ENCODE measurements around the gene CDKN1C. TPM values are rescaled to one million over a fixed set of nuclear protein-coding genes. Genes with fewer than 3 reads are reported as not detected.

Gene CDKN1C
- polyA plus RNA-seq, 1 of the 3 experiments (the other 2 are of a cell fraction) = 1.6 TPM

DNA sequence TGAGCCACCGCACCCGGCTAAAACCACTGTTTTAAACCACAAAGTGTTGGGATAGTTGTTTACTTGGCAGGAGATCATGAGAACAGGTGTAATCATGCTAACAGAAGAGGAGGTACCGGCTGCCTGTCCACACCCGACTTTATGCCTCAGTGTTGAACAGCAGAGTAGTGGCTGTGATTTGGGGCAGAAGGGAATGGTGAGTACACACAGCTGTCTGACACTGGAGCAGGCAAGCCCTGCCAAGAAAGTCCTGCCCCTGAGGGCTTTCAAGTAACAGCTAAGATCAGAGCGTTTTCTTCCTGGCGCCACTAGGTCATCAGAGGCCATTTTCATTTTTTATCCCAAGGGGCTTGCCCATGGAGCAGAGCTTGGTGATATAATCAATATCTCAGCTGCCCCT lies 8.1 kb downstream of the CDKN1C start:
- Histone ChIP-seq H3K79me2 (ENCODE audit: insufficient read depth) (no peaks in the 10 kb centered on the region), H3K9me2 (no peaks in the 10 kb centered on the region), H3K9ac (no peak overlapping the region), H3K27ac (ENCODE audit: low read depth in 2 of 2, low read length in 1 of 2) (no peak overlapping the region), H3K4me3 (ENCODE audit: low read depth in 2 of 2, low read length in 1 of 2) (no peak overlapping the region), H3K36me3 (replicated peaks in 1 of 2; ENCODE audit: control insufficient read depth in 1 of 2, insufficient read depth in 2 of 2, low read length in 1 of 2) (no peaks in the 10 kb centered on the region), H4K20me1 (ENCODE audit: insufficient read depth) (no peaks in the 10 kb centered on the region), H3K9me3 (no peaks in the 10 kb centered on the region), H3K4me2 (no peak overlapping the region), H3K27me3 (ENCODE audit: insufficient read depth) (no peaks in the 10 kb centered on the region), H3F3A (replicated peaks; ENCODE audit: insufficient read depth) (no peaks in the 10 kb centered on the region), H2AFZ (ENCODE audit: low read depth) (no peak overlapping the region), H3K4me1 (ENCODE audit: control insufficient read depth in 1 of 2, insufficient read depth in 2 of 2, low read depth in 1 of 2, low read length in 1 of 2) (peaks cover 0 to 19% of the 10 kb centered on the region in 2 experiments; a peak in 1 of 4 replicates)
- POLR2A ChIA-PET = no interaction called here
- TF ChIP-seq MEF2A (IDR thresholded peaks at IDR 0.05; ENCODE audit: borderline replicate concordance, low read depth) (no peak), IRF3 (IDR thresholded peaks at IDR 0.05; ENCODE audit: low read depth, low read length) (no peak), GATA2 (CRISPR knock-in tag; IDR thresholded peaks at IDR 0.05) (no peak), FOXJ3 (CRISPR knock-in tag; IDR thresholded peaks at IDR 0.05) (no peak)
- CTCF ChIA-PET = interaction anchor here (1.0 to 4.4 kb wide), 3 partner anchors 14 to 345 kb away, joined by 3 to 23 read pairs (median 3); no protein-coding TSS in a partner anchor
- no peak for DNase-seq
- WGBS (ENCODE audit: low lambda C conversion rate) = 79% methylated on average over 6 of the region's 6 CpGs

DNA sequence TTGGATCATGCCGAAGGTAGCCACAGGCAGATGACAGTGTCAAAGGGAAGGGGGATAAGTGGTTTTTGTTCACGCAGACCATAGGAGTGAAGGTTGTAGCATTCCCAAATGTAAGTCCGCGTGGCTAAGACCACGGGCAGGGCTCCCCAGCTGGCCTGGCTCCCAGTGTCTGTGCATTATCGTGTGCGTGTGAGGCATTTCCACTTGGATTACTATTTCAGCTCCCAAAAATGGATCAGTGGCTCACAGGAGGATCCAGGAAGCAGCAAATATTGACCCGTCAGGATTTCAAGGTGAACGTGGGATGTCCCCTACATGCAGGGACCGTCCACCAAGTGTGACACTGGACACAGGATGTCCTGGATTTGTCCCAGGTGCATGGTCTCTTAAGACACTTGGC lies 10.6 kb downstream of the CDKN1C start:
- H3K79me2 ChIP-seq (ENCODE audit: insufficient read depth) = no peaks in the 10 kb centered on the region
- H2AFZ ChIP-seq (ENCODE audit: low read depth) = no peak overlapping the region
- DNase-seq = no peak
- H3K4me1 ChIP-seq (ENCODE audit: control insufficient read depth in 1 of 2, insufficient read depth in 2 of 2, low read depth in 1 of 2, low read length in 1 of 2) = peaks cover 0 to 4% of the 10 kb centered on the region in 2 experiments; a peak in 1 of 4 replicates
- TF ChIP-seq TEAD4 (IDR thresholded peaks at IDR 0.05; ENCODE audit: borderline replicate concordance, insufficient read depth) (no peak), FOXM1 (IDR thresholded peaks at IDR 0.05; ENCODE audit: low read depth) (no peak), NRF1 (IDR thresholded peaks at IDR 0.05; ENCODE audit: low read depth, low read length) (no peak), NFIC (IDR thresholded peaks at IDR 0.05; ENCODE audit: borderline replicate concordance) (no peak), TCF12 (IDR thresholded peaks at IDR 0.05) (no peak), CHD2 (IDR thresholded peaks at IDR 0.05; ENCODE audit: low read length, partially characterized antibody) (no peak), POLR2AphosphoS5 (IDR thresholded peaks at IDR 0.05; ENCODE audit: low read depth, low read length) (no peak), RAD21 (IDR thresholded peaks at IDR 0.05; ENCODE audit: low read length) (no peak), EZH2phosphoT487 (IDR thresholded peaks at IDR 0.05; ENCODE audit: borderline replicate concordance, low read depth) (no peak)
- H4K20me1 ChIP-seq (ENCODE audit: insufficient read depth) = no peaks in the 10 kb centered on the region
- H3K27ac ChIP-seq (ENCODE audit: low read depth in 2 of 2, low read length in 1 of 2) = no peak overlapping the region
- H3K27me3 ChIP-seq (ENCODE audit: insufficient read depth) = no peaks in the 10 kb centered on the region
- no peak overlapping the region for H3K4me3 ChIP-seq (ENCODE audit: low read depth in 2 of 2, low read length in 1 of 2)
- no peaks in the 10 kb centered on the region for H3K36me3 ChIP-seq (replicated peaks in 1 of 2; ENCODE audit: control insufficient read depth in 1 of 2, insufficient read depth in 2 of 2, low read length in 1 of 2)
- 59% methylated on average over 10 of the region's 10 CpGs for WGBS (ENCODE audit: low lambda C conversion rate)
- H3K4me2 ChIP-seq = no peak overlapping the region
- ChIA-PET CTCF (interaction anchor here (0.6 to 1.7 kb wide), 3 partner anchors 9 to 426 kb away, joined by 3 to 6 read pairs (median 3); no protein-coding TSS in a partner anchor), POLR2A (no interaction called here)
- H3K9me2 ChIP-seq = no peaks in the 10 kb centered on the region
- H3F3A ChIP-seq (replicated peaks; ENCODE audit: insufficient read depth) = no peaks in the 10 kb centered on the region
- no peaks in the 10 kb centered on the region for H3K9me3 ChIP-seq
- H3K9ac ChIP-seq = no peak overlapping the region

Data from SK-N-SH (cell line).